ENCODE data around the gene GANAB.

The GANAB gene

DNA sequence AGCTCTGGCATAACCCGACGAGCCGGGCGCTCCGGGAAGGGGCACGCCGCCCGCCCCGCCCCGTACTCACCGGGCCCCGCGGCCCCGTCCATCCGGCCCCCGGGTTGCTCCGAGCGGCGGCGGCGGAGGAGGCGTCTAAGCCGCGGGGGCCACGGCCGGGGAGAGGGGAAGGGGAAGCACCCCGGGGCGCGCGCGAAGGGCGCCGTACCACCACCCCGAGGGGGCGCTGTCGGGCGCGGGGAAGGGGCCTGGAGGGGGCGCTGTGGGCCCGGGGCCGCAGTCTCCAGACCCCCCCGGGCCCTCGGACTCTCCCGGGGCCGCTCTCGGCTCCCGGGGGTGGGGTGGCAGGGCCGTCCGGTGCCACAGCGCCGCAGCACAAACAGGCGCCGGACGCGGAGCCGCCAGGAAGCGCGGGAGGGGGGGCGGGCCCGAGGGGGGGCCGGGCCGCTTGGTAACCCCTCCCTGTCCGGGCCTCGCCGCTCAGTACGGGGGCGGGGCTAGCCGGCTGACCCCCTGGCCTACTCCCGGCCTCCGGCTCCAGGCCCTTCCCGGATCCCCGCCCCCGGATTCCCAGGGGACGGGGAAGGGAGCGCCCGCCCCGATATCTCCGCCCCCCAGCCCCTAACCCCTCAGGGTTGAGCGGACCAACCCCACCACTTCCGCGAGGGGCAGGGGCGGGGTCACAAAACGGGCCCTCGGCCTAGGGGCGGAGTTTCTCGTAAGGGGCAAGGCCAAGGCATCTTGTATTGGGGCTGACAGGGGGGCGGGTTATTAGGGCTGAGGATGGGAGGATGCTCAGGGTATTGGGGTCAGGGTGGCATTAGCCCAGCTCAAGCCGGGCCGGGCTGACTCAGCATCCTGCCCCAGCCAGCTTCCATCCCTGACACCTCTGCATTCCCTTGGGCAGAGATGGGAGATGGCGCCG is 33.8 kb downstream of the GANAB start, which contains the start of the genes EML3 and ROM1:
Gene EML3, minus strand, starts transcription at position 410 of the 925 bp plus-strand sequence. Its CDS starts 318 bp downstream, at position 92.
Gene ROM1, plus strand, starts transcription at position 892 of the 925 bp plus-strand sequence. Its CDS starts 25 bp downstream, at position 917.
- H3K4me3 ChIP-seq (replicated peaks; ENCODE audit: low read depth, low read length): peak within 1 kb of the TSS; percentile 66
- no peak for DNase-seq (ENCODE audit: extremely low read depth, low read depth)
- TF ChIP-seq, protein P1, sequence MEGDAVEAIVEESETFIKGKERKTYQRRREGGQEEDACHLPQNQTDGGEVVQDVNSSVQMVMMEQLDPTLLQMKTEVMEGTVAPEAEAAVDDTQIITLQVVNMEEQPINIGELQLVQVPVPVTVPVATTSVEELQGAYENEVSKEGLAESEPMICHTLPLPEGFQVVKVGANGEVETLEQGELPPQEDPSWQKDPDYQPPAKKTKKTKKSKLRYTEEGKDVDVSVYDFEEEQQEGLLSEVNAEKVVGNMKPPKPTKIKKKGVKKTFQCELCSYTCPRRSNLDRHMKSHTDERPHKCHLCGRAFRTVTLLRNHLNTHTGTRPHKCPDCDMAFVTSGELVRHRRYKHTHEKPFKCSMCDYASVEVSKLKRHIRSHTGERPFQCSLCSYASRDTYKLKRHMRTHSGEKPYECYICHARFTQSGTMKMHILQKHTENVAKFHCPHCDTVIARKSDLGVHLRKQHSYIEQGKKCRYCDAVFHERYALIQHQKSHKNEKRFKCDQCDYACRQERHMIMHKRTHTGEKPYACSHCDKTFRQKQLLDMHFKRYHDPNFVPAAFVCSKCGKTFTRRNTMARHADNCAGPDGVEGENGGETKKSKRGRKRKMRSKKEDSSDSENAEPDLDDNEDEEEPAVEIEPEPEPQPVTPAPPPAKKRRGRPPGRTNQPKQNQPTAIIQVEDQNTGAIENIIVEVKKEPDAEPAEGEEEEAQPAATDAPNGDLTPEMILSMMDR (IDR thresholded peaks at IDR 0.05; ENCODE audit: low read depth, low read length, missing control alignments): peak; percentile 82

DNA sequence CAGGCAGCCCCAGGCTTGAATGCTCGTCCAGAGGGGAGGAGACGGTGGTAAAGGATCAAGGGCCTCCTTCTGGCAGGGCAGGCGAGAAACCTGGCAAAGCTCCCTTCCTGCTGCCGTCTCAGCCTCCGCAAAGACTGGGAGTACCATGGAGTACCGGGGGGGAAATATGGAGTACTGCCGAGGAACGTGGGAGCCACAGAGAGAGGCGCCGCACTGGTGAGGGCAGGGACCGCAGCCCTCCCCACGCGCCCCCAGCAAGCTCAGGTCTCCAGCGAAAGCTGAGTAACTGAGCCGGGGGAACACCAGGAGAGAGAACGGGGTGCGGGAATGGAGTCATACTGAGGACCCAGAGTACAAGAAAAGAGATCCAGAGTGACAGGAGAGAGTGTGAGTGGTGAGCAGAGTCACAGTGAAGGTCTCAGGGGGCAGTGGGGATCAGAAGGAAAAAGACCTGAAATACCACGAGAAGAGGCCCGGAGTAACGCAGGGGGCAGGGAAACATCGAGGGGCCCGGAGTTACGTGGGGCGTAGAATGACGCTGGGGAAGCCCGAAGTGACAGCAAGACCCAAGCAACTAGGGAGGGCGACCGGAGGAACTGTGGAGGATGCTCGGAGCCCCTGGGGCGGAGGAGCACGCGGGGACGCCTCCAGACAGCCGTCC is 34.6 kb downstream of the GANAB start:
- TF ChIP-seq, protein P1 (IDR thresholded peaks at IDR 0.05; ENCODE audit: low read depth, low read length, missing control alignments): no peak
- DNase-seq (ENCODE audit: extremely low read depth, low read depth): no peak

DNA sequence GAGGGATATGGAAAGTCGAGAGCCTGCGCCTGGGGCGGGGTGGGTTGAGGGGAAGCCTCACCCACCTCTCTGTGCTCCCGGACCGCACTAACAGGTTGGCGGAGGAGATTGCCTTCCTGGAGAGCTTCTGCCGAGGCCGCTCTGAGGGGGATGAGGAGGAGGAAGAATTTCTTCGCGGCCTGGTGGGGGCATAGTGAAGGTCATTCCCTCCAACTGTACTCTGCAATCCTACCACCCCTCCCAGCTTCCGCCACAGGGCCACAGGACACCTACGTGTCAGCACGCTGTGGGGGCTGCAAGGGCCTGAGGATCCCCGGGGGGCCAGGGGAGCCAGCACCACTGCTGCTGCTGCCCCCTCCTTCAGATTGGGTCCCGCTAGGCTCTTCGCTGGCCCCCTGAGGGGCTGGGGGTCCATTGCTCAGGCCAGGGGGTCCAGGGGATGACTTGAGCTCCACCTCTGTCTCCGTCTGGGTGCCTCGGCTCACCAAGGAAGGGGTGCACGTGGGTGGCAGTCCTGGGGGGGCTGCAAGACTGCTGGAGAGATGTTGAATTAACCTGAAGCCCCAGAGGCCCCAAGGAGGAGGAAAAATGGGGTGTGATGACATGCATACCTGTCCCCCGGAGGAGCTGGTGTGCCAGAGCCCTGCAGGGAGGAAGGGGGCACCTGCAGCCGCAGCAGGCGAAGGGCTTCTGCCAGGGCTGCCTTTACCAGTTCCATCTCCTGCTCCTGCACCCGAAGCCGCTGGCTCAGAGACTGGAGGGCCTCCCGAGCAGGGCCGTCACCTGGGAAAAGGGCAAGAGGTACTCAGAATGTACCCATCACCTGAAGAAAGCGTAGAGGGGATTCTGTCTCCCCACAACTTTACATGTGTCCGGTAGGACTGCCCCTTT is 35.4 kb downstream of the GANAB start:
- H3K4me3 ChIP-seq (replicated peaks; ENCODE audit: low read depth, low read length): peak overlapping the region; percentile 66
- TF ChIP-seq, protein P1 (IDR thresholded peaks at IDR 0.05; ENCODE audit: low read depth, low read length, missing control alignments): no peak
- no peak for DNase-seq (ENCODE audit: extremely low read depth, low read depth)

More for the DNA sequence above, 34.6 kb downstream of the GANAB start:
- H3K4me3 ChIP-seq (replicated peaks; ENCODE audit: low read depth, low read length): peak overlapping the region; percentile 66

DNA sequence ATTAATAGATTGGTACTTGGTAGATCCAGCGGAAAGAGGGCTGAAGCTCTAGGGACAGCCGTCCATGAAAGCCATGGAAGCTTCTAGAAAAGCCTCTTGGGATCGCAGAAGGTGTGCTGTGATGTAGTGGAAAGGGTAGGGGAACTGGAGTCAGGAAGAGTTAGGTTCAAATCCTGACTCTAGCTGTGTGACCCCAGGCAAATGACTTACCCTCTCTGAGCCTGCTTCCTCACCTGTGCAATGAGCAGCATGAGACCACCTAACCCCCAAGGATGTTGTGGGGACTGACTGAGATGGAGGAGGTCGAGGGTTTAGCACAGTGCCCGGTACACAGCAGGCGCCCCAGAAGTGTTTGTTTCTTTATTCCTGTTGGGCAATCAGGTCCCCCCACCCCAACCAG is 36.0 kb downstream of the GANAB start:
- no peak overlapping the region for H3K4me3 ChIP-seq (replicated peaks; ENCODE audit: low read depth, low read length)
- no peak for DNase-seq (ENCODE audit: extremely low read depth, low read depth)
- TF ChIP-seq, protein P1 (IDR thresholded peaks at IDR 0.05; ENCODE audit: low read depth, low read length, missing control alignments): no peak

DNA sequence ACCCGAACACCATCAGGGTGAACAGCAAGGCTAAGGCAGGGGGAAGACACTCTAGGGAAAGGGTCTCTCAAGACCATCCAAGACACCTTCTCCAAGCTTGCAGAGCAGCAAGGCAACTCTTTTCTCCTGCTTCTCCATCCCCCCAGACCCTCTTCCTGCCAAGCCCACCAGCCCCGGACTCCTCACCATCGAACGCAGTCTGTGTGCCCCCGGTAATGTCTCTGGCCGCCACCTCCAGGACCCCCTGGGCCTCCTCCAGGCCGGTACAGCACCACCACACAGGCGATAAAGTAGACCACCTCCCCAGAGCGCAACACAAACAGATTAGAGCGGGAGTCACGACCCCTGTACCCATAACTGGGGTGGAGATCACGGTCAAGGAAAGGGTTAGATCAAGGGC is 37.6 kb downstream of the GANAB start:
- no peak overlapping the region for H3K4me3 ChIP-seq (replicated peaks; ENCODE audit: low read depth, low read length)
- TF ChIP-seq, protein P1 (IDR thresholded peaks at IDR 0.05; ENCODE audit: low read depth, low read length, missing control alignments): no peak
- no peak for DNase-seq (ENCODE audit: extremely low read depth, low read depth)

DNA sequence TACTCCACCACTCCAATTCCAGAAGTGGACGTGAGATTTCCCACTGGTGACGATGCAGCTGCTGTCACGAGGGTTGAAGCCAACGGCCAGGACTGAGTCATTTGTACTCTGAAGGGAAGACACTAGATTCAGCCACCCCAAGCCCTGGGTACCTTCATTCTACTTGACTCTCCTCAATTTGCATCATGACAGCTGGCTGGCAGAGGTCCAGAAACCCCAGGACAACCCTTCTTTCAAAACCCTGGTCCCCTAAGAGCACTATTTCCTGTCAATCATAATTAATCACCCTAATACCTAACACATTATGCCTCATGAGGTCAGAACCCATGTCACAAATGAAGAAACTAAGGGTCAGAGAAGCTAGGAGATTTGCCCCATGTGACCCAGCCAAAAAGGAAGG is 38.7 kb downstream of the GANAB start:
- TF ChIP-seq, protein P1 (IDR thresholded peaks at IDR 0.05; ENCODE audit: low read depth, low read length, missing control alignments): no peak
- no peak for DNase-seq (ENCODE audit: extremely low read depth, low read depth)
- no peak overlapping the region for H3K4me3 ChIP-seq (replicated peaks; ENCODE audit: low read depth, low read length)
